Prostate gland (tissue), 2 donors: ENCODE measurements around the gene FUOM. TPM values are rescaled to one million over a fixed set of nuclear protein-coding genes. Genes with fewer than 3 reads are reported as not detected.

Experiments
- DNase-seq: peaks from one replicate; pipeline ENCODE4 v3.0.0-alpha.2; 2019; ENCODE audit warnings: low spot score
- H3K27ac ChIP-seq, 2 donors: fragments of 200-600 bp; sonication (generic); 2 replicates each; pipeline ENCODE4 v1.5.1; 2017 to 2019
- H3K27me3 ChIP-seq: fragments of 200-600 bp; sonication (generic); replicated peaks from 2 replicates; pipeline ENCODE4 v1.5.1; 2019; ENCODE audit not compliant: insufficient read depth
- H3K36me3 ChIP-seq, 2 donors: fragments of 200-600 bp; sonication (generic); 1 replicate in 1 of 2; 2 replicates in 1 of 2; pipeline versions ENCODE4 v1.5.1 to v1.8.1; 2017 to 2019
- H3K4me1 ChIP-seq: fragments of 200-600 bp; sonication (generic); replicated peaks from 2 replicates; pipeline ENCODE4 v1.5.1; 2019
- H3K4me3 ChIP-seq, 2 donors: fragments of 200-600 bp; sonication (generic); 2 replicates each; pipeline ENCODE4 v1.5.1; 2017 to 2019
- H3K9me3 ChIP-seq: fragments of 200-600 bp; sonication (generic); 2 replicates; pipeline ENCODE4 v1.5.1; 2017
- POLR2A ChIP-seq: fragments of 450-650 bp; IDR thresholded peaks from one replicate; pipeline ENCODE4 v1.6.1; 2016; ENCODE audit warnings: antibody characterized with exemption, mild to moderate bottlenecking
- POLR2AphosphoS5 ChIP-seq: sonication (generic); formaldehyde crosslinking; IDR thresholded peaks from one replicate; pipeline ENCODE4 v1.6.1; 2017; ENCODE audit warnings: antibody characterized with exemption
- WGBS: methylation state at CpG from one replicate; pipeline ENCODE4 v1.1.5; 2018; 5-methylcytosine and 5-hydroxymethylcytosine counted together
- intact Hi-C: fragments of 100-400 bp; cut with DNase I; formaldehyde crosslinking; loops from one replicate; pipeline ENCODE4 v1.14.2; 2022
- total RNA-seq, 2 donors: library from RNA; depleted of rRNA; stranded (reverse); fragments of >200 nt; gene quantifications; one replicate each; pipeline ENCODE4 v1.1.0, GENCODE V29; 2016
- TF ChIP-seq, protein P1 (sequence below), 4 experiments: fragments of 200-600 bp in 2 of 4; fragments of 450-650 bp in 2 of 4; sonication (generic) in 2 of 4; IDR thresholded peaks; 1 replicate in 3 of 4; 2 replicates in 1 of 4; pipeline ENCODE4 v1.5.1; 2016 to 2019; ENCODE audit warnings: antibody characterized with exemption in 4 of 4, mild to moderate bottlenecking in 2 of 4, moderate library complexity in 2 of 4

Gene FUOM
- total RNA-seq, 2 donors from 2014 or later = 8.7 to 11.4 TPM

DNA sequence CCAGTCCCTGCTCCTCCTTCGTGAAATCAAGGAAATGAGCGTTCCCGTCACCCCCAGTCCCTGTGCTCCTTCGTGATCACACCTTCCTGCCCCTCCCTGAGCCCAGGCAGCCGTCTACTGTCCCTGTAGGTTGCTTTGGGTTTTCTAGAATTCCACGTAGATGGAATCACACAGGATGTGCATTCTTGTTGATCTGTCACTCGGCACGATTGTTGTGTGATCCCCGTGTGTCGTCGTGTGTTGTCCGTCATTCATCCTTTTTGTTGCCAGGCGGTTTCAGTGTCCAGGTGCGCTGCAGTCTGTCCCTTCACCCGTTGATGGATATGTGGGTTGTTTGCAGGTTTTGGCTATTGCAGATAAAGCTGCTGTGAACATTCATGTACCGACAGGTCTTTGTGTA is 45.5 kb upstream of the FUOM start:
- H3K36me3 ChIP-seq = peaks cover 0 to 19% of the 10 kb centered on the region in 2 donors
- intact Hi-C loops = no loop called here
- no peaks in the 10 kb centered on the region for H3K4me1 ChIP-seq
- no peaks in the 10 kb centered on the region for H3K9me3 ChIP-seq
- no peaks in the 10 kb centered on the region for H3K27me3 ChIP-seq
- no peak overlapping the region for H3K4me3 ChIP-seq
- H3K27ac ChIP-seq = no peak overlapping the region
- no peak for TF ChIP-seq POLR2AphosphoS5
- TF ChIP-seq, protein P1, sequence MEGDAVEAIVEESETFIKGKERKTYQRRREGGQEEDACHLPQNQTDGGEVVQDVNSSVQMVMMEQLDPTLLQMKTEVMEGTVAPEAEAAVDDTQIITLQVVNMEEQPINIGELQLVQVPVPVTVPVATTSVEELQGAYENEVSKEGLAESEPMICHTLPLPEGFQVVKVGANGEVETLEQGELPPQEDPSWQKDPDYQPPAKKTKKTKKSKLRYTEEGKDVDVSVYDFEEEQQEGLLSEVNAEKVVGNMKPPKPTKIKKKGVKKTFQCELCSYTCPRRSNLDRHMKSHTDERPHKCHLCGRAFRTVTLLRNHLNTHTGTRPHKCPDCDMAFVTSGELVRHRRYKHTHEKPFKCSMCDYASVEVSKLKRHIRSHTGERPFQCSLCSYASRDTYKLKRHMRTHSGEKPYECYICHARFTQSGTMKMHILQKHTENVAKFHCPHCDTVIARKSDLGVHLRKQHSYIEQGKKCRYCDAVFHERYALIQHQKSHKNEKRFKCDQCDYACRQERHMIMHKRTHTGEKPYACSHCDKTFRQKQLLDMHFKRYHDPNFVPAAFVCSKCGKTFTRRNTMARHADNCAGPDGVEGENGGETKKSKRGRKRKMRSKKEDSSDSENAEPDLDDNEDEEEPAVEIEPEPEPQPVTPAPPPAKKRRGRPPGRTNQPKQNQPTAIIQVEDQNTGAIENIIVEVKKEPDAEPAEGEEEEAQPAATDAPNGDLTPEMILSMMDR (IDR thresholded peaks at IDR 0.05) = no peak
- WGBS = 87% methylated on average over 16 of the region's 16 CpGs
- DNase-seq = no peak

DNA sequence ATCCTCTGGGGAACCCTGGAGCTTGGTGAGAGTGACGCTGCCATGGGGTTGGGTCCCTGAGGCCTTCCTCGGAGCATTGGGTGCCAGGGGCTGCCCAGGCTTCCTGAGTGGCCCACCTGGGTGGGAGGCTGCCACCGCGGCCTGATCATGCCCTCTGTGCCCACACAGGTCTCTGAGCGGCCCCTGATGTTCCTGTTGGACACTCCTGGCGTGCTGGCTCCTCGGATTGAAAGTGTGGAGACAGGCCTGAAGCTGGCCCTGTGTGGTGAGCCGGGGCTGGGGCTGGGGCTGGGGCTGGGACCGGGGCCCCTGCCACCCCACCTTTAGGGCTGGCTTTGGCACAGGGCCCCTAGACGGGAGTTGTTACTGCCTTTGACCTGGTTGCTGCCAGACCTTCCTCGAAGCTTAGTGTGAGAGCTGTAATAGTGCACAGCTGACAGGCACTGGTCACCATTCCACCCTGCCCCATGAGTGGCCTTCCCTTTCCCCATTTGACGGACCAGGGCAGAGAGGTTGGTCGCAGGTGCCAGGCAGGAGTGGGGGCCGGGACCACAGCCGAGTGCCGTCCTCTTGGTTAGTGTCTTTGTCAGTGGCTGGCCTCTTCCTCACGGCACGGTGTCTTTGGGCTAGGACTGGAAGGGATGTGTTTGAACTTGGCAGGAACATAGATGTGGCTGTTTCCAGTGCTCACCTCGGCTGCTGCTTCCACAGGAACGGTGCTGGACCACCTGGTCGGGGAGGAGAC is 44.3 kb upstream of the FUOM start:
- Histone ChIP-seq H3K27ac (no peak overlapping the region), H3K9me3 (no peaks in the 10 kb centered on the region), H3K27me3 (no peaks in the 10 kb centered on the region), H3K4me1 (no peaks in the 10 kb centered on the region), H3K4me3 (no peak overlapping the region), H3K36me3 (peaks cover 0 to 21% of the 10 kb centered on the region in 2 donors)
- 97% methylated on average over 15 of the region's 21 CpGs for WGBS
- DNase-seq = no peak
- no peak for TF ChIP-seq POLR2A
- TF ChIP-seq POLR2AphosphoS5 = no peak
- TF ChIP-seq, protein P1 (IDR thresholded peaks at IDR 0.05) = no peak
- intact Hi-C loops = no loop called here

DNA sequence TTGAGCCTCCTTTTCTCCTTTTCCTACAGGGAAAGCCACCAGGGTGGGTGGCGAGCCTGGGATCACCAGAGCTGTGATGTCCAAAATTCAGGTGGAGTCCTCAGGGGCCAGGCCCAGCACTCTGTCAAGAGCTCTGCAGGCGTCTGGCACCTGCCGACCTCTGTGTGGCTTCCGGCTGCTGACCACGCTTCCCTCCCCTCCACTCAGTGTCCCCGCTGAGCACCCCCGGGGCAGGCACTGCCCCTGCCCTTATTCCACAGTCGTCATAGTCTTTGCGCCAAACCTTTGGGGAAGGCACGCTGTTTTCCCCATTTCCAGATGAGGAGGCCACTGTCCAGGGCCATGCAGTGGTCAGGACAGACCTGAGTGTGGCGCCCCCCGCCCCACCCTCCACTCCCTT is 43.7 kb upstream of the FUOM start:
- TF ChIP-seq, protein P1 (IDR thresholded peaks at IDR 0.05) = no peak
- no peak for TF ChIP-seq POLR2AphosphoS5
- TF ChIP-seq POLR2A = no peak
- Histone ChIP-seq H3K9me3 (no peaks in the 10 kb centered on the region), H3K4me1 (no peaks in the 10 kb centered on the region), H3K27ac (no peak overlapping the region), H3K4me3 (no peak overlapping the region), H3K27me3 (no peaks in the 10 kb centered on the region), H3K36me3 (peaks cover 0 to 21% of the 10 kb centered on the region in 2 donors)
- intact Hi-C loops = no loop called here
- DNase-seq = no peak
- WGBS = 95% methylated on average over 12 of the region's 12 CpGs

DNA sequence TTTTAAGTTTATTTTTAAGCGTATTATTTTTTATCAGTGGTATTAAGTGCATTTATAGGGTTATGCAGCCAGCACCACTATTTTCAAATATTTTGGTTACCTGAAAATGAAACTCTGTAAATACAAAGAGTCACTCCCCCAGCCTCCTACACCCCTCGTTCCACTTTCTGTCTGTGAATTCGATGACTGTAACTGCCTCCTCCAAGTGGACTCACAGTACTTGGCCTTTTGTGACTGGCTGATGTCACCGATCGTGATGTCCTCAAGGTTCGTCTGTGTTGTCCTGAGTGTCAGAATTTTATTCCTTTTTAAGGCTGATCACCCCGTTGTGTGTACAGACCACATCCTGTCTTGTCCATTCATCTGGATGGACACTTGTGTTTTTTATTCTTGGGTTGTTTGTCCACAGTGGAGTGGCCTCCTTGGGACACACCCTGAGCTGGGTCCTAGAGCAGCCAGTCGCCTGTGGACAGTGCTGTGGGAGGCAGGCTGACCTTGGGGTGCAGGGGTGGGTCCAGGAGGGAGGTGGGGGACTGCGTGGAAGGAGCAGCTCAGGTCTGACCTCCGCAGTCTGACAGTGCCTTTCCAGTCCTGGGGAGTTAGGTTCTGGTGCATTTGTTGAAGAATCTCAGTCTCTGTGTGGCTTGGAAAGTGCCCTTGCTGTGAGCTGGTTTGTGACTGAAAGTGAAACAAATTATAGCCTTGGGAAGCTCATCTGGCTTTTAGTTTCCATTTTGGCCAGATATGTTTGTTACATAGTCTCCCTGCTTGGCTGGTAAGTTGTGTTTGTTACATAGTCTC is 43.0 kb upstream of the FUOM start:
- no peak for DNase-seq
- Histone ChIP-seq H3K27ac (no peak overlapping the region), H3K27me3 (no peaks in the 10 kb centered on the region), H3K36me3 (peaks cover 0 to 21% of the 10 kb centered on the region in 2 donors), H3K9me3 (no peaks in the 10 kb centered on the region), H3K4me3 (no peak overlapping the region), H3K4me1 (no peaks in the 10 kb centered on the region)
- no peak for TF ChIP-seq POLR2AphosphoS5
- TF ChIP-seq POLR2A = no peak
- TF ChIP-seq, protein P1 (IDR thresholded peaks at IDR 0.05) = no peak
- WGBS = 87% methylated on average over 10 of the region's 10 CpGs
- intact Hi-C loops = no loop called here
